Tibial artery (tissue), 4 donors: ENCODE measurements around the gene PADI2.

Experiments used
- DNase-seq, 2 donors: peaks; one replicate each; pipeline ENCODE4 v3.0.0-alpha.2; 2019
- H3K27ac ChIP-seq, 2 donors: fragments of 200-600 bp; sonication (generic) in 1 of 2; 1 replicate in 1 of 2; 2 replicates in 1 of 2; pipeline ENCODE4 v1.5.1; 2018 to 2019; ENCODE audit warnings: mild to moderate bottlenecking in 1 of 2
- H3K27me3 ChIP-seq, 2 donors: fragments of 200-600 bp; sonication (generic) in 1 of 2; one replicate each; pipeline versions ENCODE4 v1.5.1 to v1.6.0; 2016 to 2019
- H3K36me3 ChIP-seq, 3 donors: fragments of 200-600 bp; sonication (generic) in 2 of 3; one replicate each; pipeline ENCODE4 v1.5.1; 2016 to 2019; ENCODE audit warnings: mild to moderate bottlenecking in 2 of 3
- H3K4me1 ChIP-seq, 4 donors: fragments of 200-600 bp; sonication (generic) in 2 of 4; 1 replicate in 3 of 4; 2 replicates in 1 of 4; pipeline ENCODE4 v1.5.1; 2016 to 2019
- H3K4me3 ChIP-seq, 2 donors: fragments of 200-600 bp; sonication (generic) in 1 of 2; 1 replicate in 1 of 2; 2 replicates in 1 of 2; pipeline ENCODE4 v1.5.1; 2018 to 2019; ENCODE audit warnings: mild to moderate bottlenecking in 2 of 2
- H3K9me3 ChIP-seq, 3 donors: fragments of 200-600 bp; sonication (generic) in 1 of 3; one replicate each; pipeline ENCODE4 v1.5.1; 2016 to 2019
- CTCF ChIP-seq, 2 experiments: fragments of 200-600 bp in 1 of 2; fragments of 450-650 bp in 1 of 2; IDR thresholded peaks; one replicate each; pipeline ENCODE4 v1.5.1; 2017 to 2019; ENCODE audit warnings: antibody characterized with exemption in 2 of 2, mild to moderate bottlenecking in 1 of 2, moderate library complexity in 1 of 2
- intact Hi-C: fragments of 100-400 bp; cut with DNase I; formaldehyde crosslinking; loops from one replicate; pipeline ENCODE4 v1.15.0; 2023; ENCODE audit warnings: low total_unique reads

Gene PADI2

GRCh38 chr1:17097787-17098186 is 21.5 kb downstream of the PADI2 start:
- no peak for DNase-seq
- TF ChIP-seq CTCF (IDR thresholded peaks at IDR 0.05), result no peak
- Histone ChIP-seq H3K36me3 (no peaks in the 10 kb centered on the region), H3K4me3 (no peak overlapping the region), H3K9me3 (no peaks in the 10 kb centered on the region), H3K4me1 (peaks cover 0 to 20% (median 0%) of the 10 kb centered on the region in 4 donors), H3K27me3 (no peaks in the 10 kb centered on the region), H3K27ac (no peak overlapping the region)
- intact Hi-C loops, result no loop called here

- no peaks in the 10 kb centered on the region for H3K9me3 ChIP-seq
- no peak overlapping the region for H3K4me3 ChIP-seq
- no peaks in the 10 kb centered on the region for H3K27me3 ChIP-seq
- no peaks in the 10 kb centered on the region for H3K36me3 ChIP-seq
- intact Hi-C loops, result no loop called here
- TF ChIP-seq CTCF (IDR thresholded peaks at IDR 0.05), result no peak
- peaks cover 0 to 20% (median 0%) of the 10 kb centered on the region in 4 donors for H3K4me1 ChIP-seq
- H3K27ac ChIP-seq, result no peak overlapping the region
- DNase-seq, result no peak
Observed at GRCh38 chr1:17097147-17097546, 22.1 kb downstream of the PADI2 start.

- Histone ChIP-seq H3K27ac (no peak overlapping the region), H3K4me1 (peaks cover 0 to 20% (median 0%) of the 10 kb centered on the region in 4 donors), H3K9me3 (no peaks in the 10 kb centered on the region), H3K27me3 (no peaks in the 10 kb centered on the region), H3K36me3 (no peaks in the 10 kb centered on the region), H3K4me3 (no peak overlapping the region)
- no peak for DNase-seq
- no peak for TF ChIP-seq CTCF (IDR thresholded peaks at IDR 0.05)
- intact Hi-C loops, result no loop called here
Observed at GRCh38 chr1:17096584-17096983, 22.7 kb downstream of the PADI2 start.

GRCh38 chr1:17095141-17095540 is 24.1 kb downstream of the PADI2 start:
- Histone ChIP-seq H3K36me3 (no peaks in the 10 kb centered on the region), H3K9me3 (no peaks in the 10 kb centered on the region), H3K27ac (no peak overlapping the region), H3K27me3 (no peaks in the 10 kb centered on the region), H3K4me3 (no peak overlapping the region), H3K4me1 (peaks cover 0 to 25% (median 2%) of the 10 kb centered on the region in 4 donors)
- TF ChIP-seq CTCF (IDR thresholded peaks at IDR 0.05), result no peak
- DNase-seq, result no peak
- intact Hi-C loops, result no loop called here

- Histone ChIP-seq H3K27ac (no peak overlapping the region), H3K27me3 (no peaks in the 10 kb centered on the region), H3K9me3 (no peaks in the 10 kb centered on the region), H3K4me3 (no peak overlapping the region), H3K4me1 (peaks cover 0 to 24% (median 2%) of the 10 kb centered on the region in 4 donors), H3K36me3 (no peaks in the 10 kb centered on the region)
- DNase-seq, result no peak
- no peak for TF ChIP-seq CTCF (IDR thresholded peaks at IDR 0.05)
- intact Hi-C loops, result no loop called here
Observed at GRCh38 chr1:17094664-17095063, 24.6 kb downstream of the PADI2 start.

- H3K27ac ChIP-seq, result no peak overlapping the region
- peaks cover 0 to 16% (median 2%) of the 10 kb centered on the region in 4 donors for H3K4me1 ChIP-seq
- H3K36me3 ChIP-seq, result no peaks in the 10 kb centered on the region
- no peaks in the 10 kb centered on the region for H3K27me3 ChIP-seq
- intact Hi-C loops, result no loop called here
- no peaks in the 10 kb centered on the region for H3K9me3 ChIP-seq
- no peak for TF ChIP-seq CTCF (IDR thresholded peaks at IDR 0.05)
- no peak for DNase-seq
- no peak overlapping the region for H3K4me3 ChIP-seq
Observed at GRCh38 chr1:17093822-17094393, 25.3 kb downstream of the PADI2 start.
